Activated T-cell treated with anti-CD3 and anti-CD28 coated beads, Interleukin-2, amount 50 U/mL, for 1 hour (primary cell): ENCODE results near the gene MARCKSL1.
"Not testable (repeated sequence)": the region's sequence is repeated elsewhere in the genome, so short reads cannot be mapped to it uniquely, and the experiment has no call there.

Experiments used
- DNase-seq: peaks from one replicate; pipeline ENCODE4 v3.0.0-alpha.2; 2020

The MARCKSL1 gene

GRCh38 chr1:32332290-32333079, 3.5 kb downstream of the MARCKSL1 start:
- no peak for DNase-seq

- DNase-seq: no peak
Measured at GRCh38 chr1:32331549-32331948, 4.5 kb downstream of the MARCKSL1 start.

- no peak for DNase-seq
Measured at GRCh38 chr1:32330558-32331151, 5.4 kb downstream of the MARCKSL1 start.

GRCh38 chr1:32329931-32330466, 6.0 kb downstream of the MARCKSL1 start:
- DNase-seq: no peak

- DNase-seq: no peak
Measured at GRCh38 chr1:32327204-32327603, 8.8 kb downstream of the MARCKSL1 start.

- no peak for DNase-seq
Measured at GRCh38 chr1:32321712-32322291, 14.2 kb downstream of the MARCKSL1 start.

GRCh38 chr1:32318127-32318869, 17.7 kb downstream of the MARCKSL1 start:
- DNase-seq: no peak

- no peak for DNase-seq
Measured at GRCh38 chr1:32316903-32317277, 19.1 kb downstream of the MARCKSL1 start.

GRCh38 chr1:32311709-32312393, 24.2 kb downstream of the MARCKSL1 start:
- no peak for DNase-seq

- DNase-seq: no peak
Measured at GRCh38 chr1:32309960-32310359, 26.1 kb downstream of the MARCKSL1 start.

- no peak for DNase-seq
Measured at GRCh38 chr1:32307324-32307723, 28.7 kb downstream of the MARCKSL1 start.

GRCh38 chr1:32305310-32305709, 30.7 kb downstream of the MARCKSL1 start:
- no peak for DNase-seq

GRCh38 chr1:32303997-32304622, 31.9 kb downstream of the MARCKSL1 start:
- DNase-seq: no peak

- DNase-seq: no peak
Measured at GRCh38 chr1:32303358-32303757, 32.7 kb downstream of the MARCKSL1 start.

GRCh38 chr1:32299327-32299726, 36.7 kb downstream of the MARCKSL1 start:
- DNase-seq: no peak

- DNase-seq: not testable (repeated sequence)
Measured at GRCh38 chr1:32298211-32298610, 37.8 kb downstream of the MARCKSL1 start.

GRCh38 chr1:32291708-32292538, 44.1 kb downstream of the MARCKSL1 start, which contains the start of gene HDAC1:
TSS of gene HDAC1 (plus strand) at chr1:32292083. CDS start at chr1:32292170, 87 bp downstream.
- peak; percentile 96 for DNase-seq

- DNase-seq: no peak
Measured at GRCh38 chr1:32291145-32291707, 44.8 kb downstream of the MARCKSL1 start.

- DNase-seq: no peak
Measured at GRCh38 chr1:32289256-32289655, 46.8 kb downstream of the MARCKSL1 start.

GRCh38 chr1:32286763-32287162, 49.3 kb downstream of the MARCKSL1 start:
- DNase-seq: no peak

- no peak for DNase-seq
Measured at GRCh38 chr1:32285658-32286057, 50.4 kb downstream of the MARCKSL1 start.
